NCI-H1436 treated with DMSO at 0.1 percent for 48 hours (cell line): ENCODE results near the gene PYM1.

ENCODE experiments used
- DNase-seq: peaks from one replicate; lab custom pipeline; 2025; lab: John Stamatoyannopoulos, UW

PYM1 gene

GRCh38 chr12:55927588-55928502 lies at the start of gene PYM1:
Gene PYM1 (minus strand): TSS chr12:55927894. CDS start chr12:55927761, 133 bp downstream.
- DNase-seq = no peak

GRCh38 chr12:55974308-55974730 lies 46.6 kb upstream of the PYM1 start:
- DNase-seq = peak; percentile 2

GRCh38 chr12:55973599-55974307 lies 46.1 kb upstream of the PYM1 start, which contains the start of gene RAB5B:
Gene RAB5B (plus strand): TSS chr12:55974078. CDS start chr12:55986961, 12,883 bp downstream.
- peak; percentile 100 for DNase-seq

GRCh38 chr12:55972911-55973598 lies 45.4 kb upstream of the PYM1 start:
- DNase-seq = no peak

- no peak for DNase-seq
These were observed 44.8 kb upstream of the PYM1 start for GRCh38 chr12:55972456-55972855.

GRCh38 chr12:55972042-55972441 lies 44.3 kb upstream of the PYM1 start:
- no peak for DNase-seq

GRCh38 chr12:55970775-55971174 lies 43.1 kb upstream of the PYM1 start:
- no peak for DNase-seq

GRCh38 chr12:55969356-55969755 lies 41.7 kb upstream of the PYM1 start:
- DNase-seq = no peak

- DNase-seq = no peak
These were observed 39.0 kb upstream of the PYM1 start, which contains the start of gene CDK2 for GRCh38 chr12:55966408-55967281. Gene CDK2 (plus strand): TSS chr12:55966830. CDS start chr12:55967009, 179 bp downstream.

- DNase-seq = no peak
These were observed 38.3 kb upstream of the PYM1 start, which contains the start of gene PMEL for GRCh38 chr12:55965941-55966407. Gene PMEL (minus strand): TSS chr12:55966042. CDS start chr12:55966011, 31 bp downstream.

- DNase-seq = no peak
These were observed 37.5 kb upstream of the PYM1 start for GRCh38 chr12:55965240-55965639.

GRCh38 chr12:55963760-55964159 lies 36.1 kb upstream of the PYM1 start:
- DNase-seq = no peak

- no peak for DNase-seq
These were observed 29.6 kb upstream of the PYM1 start for GRCh38 chr12:55957106-55957859.

- DNase-seq = no peak
These were observed 28.3 kb upstream of the PYM1 start for GRCh38 chr12:55955800-55956508.

- no peak for DNase-seq
These were observed 27.6 kb upstream of the PYM1 start for GRCh38 chr12:55955344-55955743.

- DNase-seq = no peak
These were observed 18.9 kb upstream of the PYM1 start for GRCh38 chr12:55946553-55946952.

GRCh38 chr12:55942577-55943136 lies 15.0 kb upstream of the PYM1 start:
- DNase-seq = no peak

- no peak for DNase-seq
These were observed 14.4 kb upstream of the PYM1 start for GRCh38 chr12:55942055-55942454.

GRCh38 chr12:55940065-55940732 lies 12.5 kb upstream of the PYM1 start:
- peak; percentile 8 for DNase-seq
